ENCODE measurements around the gene NAA80.
A peak's percentile ranks its signal among the peaks of the same experiment; 100 is the strongest.
"Not testable (repeated sequence)": the region's sequence is repeated elsewhere in the genome, so short reads cannot be mapped to it uniquely, and the experiment has no call there.

NAA80 gene

GRCh38 chr3:50312041-50312440, 12.8 kb upstream of the NAA80 start:
- not testable (repeated sequence) for DNase-seq

- no peak for DNase-seq
Observed at GRCh38 chr3:50304601-50305000, 5.4 kb upstream of the NAA80 start.

- DNase-seq = no peak
Observed at GRCh38 chr3:50303013-50303815, 4.0 kb upstream of the NAA80 start, which contains the start of gene HYAL1. Gene HYAL1 (minus strand): TSS chr3:50303574. CDS start chr3:50302956, 618 bp downstream.

- no peak for DNase-seq
Observed at GRCh38 chr3:50302095-50303012, 3.1 kb upstream of the NAA80 start.

- no peak for DNase-seq
Observed at GRCh38 chr3:50300681-50301254, 1.6 kb upstream of the NAA80 start.

GRCh38 chr3:50299929-50300680, 900 bp upstream of the NAA80 start:
- DNase-seq = no peak

- no peak for DNase-seq
Observed at GRCh38 chr3:50299638-50299928, 378 bp upstream of the NAA80 start.

GRCh38 chr3:50297896-50298725, 1.1 kb downstream of the NAA80 start:
- no peak for DNase-seq

- no peak for DNase-seq
Observed at GRCh38 chr3:50297384-50297775, 1.8 kb downstream of the NAA80 start.

- DNase-seq = no peak
Observed at GRCh38 chr3:50296721-50297383, 2.4 kb downstream of the NAA80 start.

- no peak for DNase-seq
Observed at GRCh38 chr3:50295553-50296431, 3.4 kb downstream of the NAA80 start.

GRCh38 chr3:50294492-50295403, 4.5 kb downstream of the NAA80 start:
- DNase-seq = no peak

GRCh38 chr3:50294089-50294488, 5.1 kb downstream of the NAA80 start:
- DNase-seq = no peak

- DNase-seq = no peak
Observed at GRCh38 chr3:50293079-50293801, 6.0 kb downstream of the NAA80 start.

GRCh38 chr3:50292159-50293078, 6.8 kb downstream of the NAA80 start, which contains the start of gene IFRD2:
Gene IFRD2 (minus strand): TSS chr3:50292429. CDS start chr3:50292274, 155 bp downstream.
- peak; percentile 61 for DNase-seq

- DNase-seq = no peak
Observed at GRCh38 chr3:50290161-50290641, 9.0 kb downstream of the NAA80 start.

GRCh38 chr3:50289130-50289529, 10.1 kb downstream of the NAA80 start:
- DNase-seq = no peak

All from NCI-H2029 treated with DMSO at 0.1 percent for 48 hours (cell line).